HepG2 (cell line): ENCODE data around the gene KIF1C. TPM values are rescaled to one million over a fixed set of nuclear protein-coding genes. Genes with fewer than 3 reads are reported as not detected.

Experiments
- ATAC-seq: fragments of 200-7000 bp; cut with Tn5 transposase; 3 replicates; pipeline ENCODE4 v1.9.1; 2020; ENCODE audit warnings: mild to moderate bottlenecking, moderate library complexity
- BruUV-seq: library from RNA; stranded (reverse); fragments of 400-500 nt; replicated peaks from 2 replicates; lab custom pipeline; 2021; lab: Mats Ljungman, UMichigan
- CTCF ChIA-PET: fragments of 300-600 bp; formaldehyde crosslinking; extraction: SDS; loops from one replicate; lab custom pipeline; 2021; ENCODE audit warnings: low total read pairs, inconsistent platforms, low intra/inter-chr PET ratio; lab: Yijun Ruan, JAX
- POLR2A ChIA-PET: fragments of 350-600 bp; sonication (Branson Sonifier 250); formaldehyde crosslinking; loops from one replicate; lab custom pipeline; 2020; ENCODE audit warnings: antibody characterized with exemption, inconsistent platforms; lab: Yijun Ruan, JAX
- DNase-seq: peaks from one replicate; pipeline ENCODE4 v3.0.0-alpha.2; 2015; ENCODE audit warnings: low spot score
- FAIRE-seq: peaks from 3 replicates; lab custom pipeline; 2011; peaks lifted over from hg19 to GRCh38; lab: Jason Lieb, UNC
- H2AFZ ChIP-seq: one replicate; pipeline ENCODE4 v1.6.1; 2011; ENCODE audit warnings: low read length, inconsistent platforms
- H3K27ac ChIP-seq: fragments of 300-600 bp; 3 replicates; pipeline ENCODE4 v1.8.0; 2011; ENCODE audit warnings: mixed run types, mild to moderate bottlenecking, mixed read lengths, low read length, inconsistent platforms; ENCODE audit not compliant: insufficient read depth; ENCODE audit errors: extremely low read length
- H3K27me3 ChIP-seq, 2 experiments: fragments of 200-600 bp in 1 of 2; 2 replicates in 1 of 2; 3 replicates in 1 of 2; pipeline versions ENCODE4 v1.6.0 to v1.8.0; 2011; ENCODE audit warnings: low read length in 2 of 2, mild to moderate bottlenecking in 2 of 2, moderate library complexity in 2 of 2, inconsistent platforms in 1 of 2; ENCODE audit not compliant: insufficient read depth in 2 of 2, control insufficient read depth in 1 of 2
- H3K36me3 ChIP-seq, 2 experiments: fragments of 200-600 bp in 1 of 2; replicated peaks in 1 of 2; 2 replicates in 1 of 2; 3 replicates in 1 of 2; pipeline versions ENCODE4 v1.5.1 to v1.8.0; 2011; ENCODE audit warnings: low read length in 2 of 2, inconsistent platforms in 1 of 2; ENCODE audit not compliant: insufficient read depth in 2 of 2, control insufficient read depth in 1 of 2
- H3K4me1 ChIP-seq: 2 replicates; pipeline ENCODE4 v1.5.1; 2012; ENCODE audit warnings: low read length, inconsistent platforms; ENCODE audit not compliant: insufficient read depth
- H3K4me2 ChIP-seq: 2 replicates; pipeline ENCODE4 v1.6.0; 2011; ENCODE audit warnings: low read depth, low read length, inconsistent platforms
- H3K4me3 ChIP-seq, 3 experiments: fragments of 200-600 bp in 1 of 3; sonication (generic), shearing (Covaris generic) in 1 of 3; replicated peaks in 1 of 3; 2 replicates each; pipeline ENCODE4 v1.5.1; 2011 to 2016; ENCODE audit warnings: low read length in 3 of 3, inconsistent platforms in 2 of 3, low read depth in 2 of 3, mild to moderate bottlenecking in 2 of 3, control low read depth in 1 of 3, mixed read lengths in 1 of 3; ENCODE audit not compliant: insufficient read depth in 1 of 3
- H3K79me2 ChIP-seq: one replicate; pipeline ENCODE4 v1.6.1; 2011; ENCODE audit warnings: low read length, inconsistent platforms; ENCODE audit not compliant: insufficient read depth
- H3K9ac ChIP-seq: 2 replicates; pipeline ENCODE4 v1.6.0; 2011; ENCODE audit warnings: mild to moderate bottlenecking, low read depth, low read length, inconsistent platforms; ENCODE audit not compliant: insufficient read depth
- H3K9me3 ChIP-seq: 2 replicates; pipeline ENCODE4 v1.5.1; 2012; ENCODE audit warnings: mild to moderate bottlenecking, low read length
- H4K20me1 ChIP-seq: 2 replicates; pipeline ENCODE4 v1.6.0; 2011; ENCODE audit warnings: inconsistent platforms, mild to moderate bottlenecking, low read length, moderate library complexity; ENCODE audit not compliant: insufficient read depth
- FOSL1 ChIP-seq: sonication (generic); formaldehyde crosslinking; IDR thresholded peaks from 2 replicates; pipeline ENCODE4 v1.9.0; 2021; ENCODE audit warnings: missing genetic modification reagents, borderline replicate concordance
- HMG20A ChIP-seq: IDR thresholded peaks from 2 replicates; pipeline ENCODE4 v1.6.1; 2016; ENCODE audit warnings: borderline replicate concordance
- HMG20B ChIP-seq: conservative IDR thresholded peaks from 2 replicates; pipeline ENCODE4 v1.6.1; 2016; ENCODE audit warnings: missing genetic modification reagents, missing compliant biosample characterization
- KDM1A ChIP-seq: IDR thresholded peaks from 2 replicates; pipeline ENCODE4 v1.6.1; 2016; ENCODE audit warnings: missing compliant biosample characterization
- MED8 ChIP-seq: sonication (generic); formaldehyde crosslinking; IDR thresholded peaks from 2 replicates; pipeline ENCODE4 v1.8.1; 2023; ENCODE audit warnings: mild to moderate bottlenecking, missing genetic modification reagents; ENCODE audit not compliant: insufficient replicate concordance
- RARG ChIP-seq: sonication (generic); formaldehyde crosslinking; IDR thresholded peaks from 2 replicates; pipeline ENCODE4 v1.4.0; 2020; ENCODE audit warnings: low read depth, mild to moderate bottlenecking, missing genetic modification reagents
- SMAD3 ChIP-seq: sonication (generic); formaldehyde crosslinking; IDR thresholded peaks from 2 replicates; pipeline ENCODE4 v1.4.0; 2020; ENCODE audit warnings: missing genetic modification reagents
- SMAD9 ChIP-seq: sonication (generic); formaldehyde crosslinking; IDR thresholded peaks from 2 replicates; pipeline ENCODE4 v1.5.1; 2020; ENCODE audit warnings: mild to moderate bottlenecking, missing genetic modification reagents
- YEATS4 ChIP-seq: sonication (generic); formaldehyde crosslinking; IDR thresholded peaks from 2 replicates; pipeline ENCODE4 v1.4.0; 2020; ENCODE audit warnings: missing genetic modification reagents, borderline replicate concordance
- ZNF143 ChIP-seq: sonication (generic); formaldehyde crosslinking; IDR thresholded peaks from 2 replicates; pipeline ENCODE4 v1.4.0; 2020; ENCODE audit warnings: missing genetic modification reagents
- ZNF570 ChIP-seq: sonication (generic); formaldehyde crosslinking; IDR thresholded peaks from 2 replicates; pipeline ENCODE4 v1.4.0; 2020; ENCODE audit warnings: mild to moderate bottlenecking, missing genetic modification reagents, borderline replicate concordance
- ZNF614 ChIP-seq: IDR thresholded peaks from 2 replicates; pipeline ENCODE4 v1.6.1; 2018; ENCODE audit warnings: missing biosample characterization, missing genetic modification reagents, inconsistent platforms, borderline replicate concordance
- ZNF879 ChIP-seq: sonication (generic); formaldehyde crosslinking; IDR thresholded peaks from 2 replicates; pipeline ENCODE4 v1.8.1; 2023; ENCODE audit warnings: missing genetic modification reagents
- whole genome bisulfite sequencing: methylation state at CpG from one replicate; pipeline ENCODE4 v1.1.6; 2017; ENCODE audit warnings: low lambda C conversion rate; 5-methylcytosine and 5-hydroxymethylcytosine counted together
- in situ Hi-C: cut with HindIII; loops from 2 replicates; pipeline ENCODE4 v1.10.0; 2017; ENCODE audit warnings: low pct_unique_long_range_greater_than_20kb; ENCODE audit not compliant: extremely low pct_ligation_motif_present
- intact Hi-C: fragments of 100-400 bp; cut with micrococcal nuclease; formaldehyde crosslinking; loops from one replicate; pipeline ENCODE4 v1.10.0; 2022; ENCODE audit not compliant: unreplicated experiment
- polyA plus RNA-seq, 8 experiments: library from polyadenylated mRNA; depleted of rRNA in 3 of 8; stranded (reverse) in 7 of 8; unstranded in 1 of 8; fragments of >200 nt; fragmentation: Illumina TruSeq in 4 of 8; extraction: Trizol in 4 of 8; gene quantifications; 2 replicates each; pipeline versions ENCODE4 v1.2.1 to v1.2.3, GENCODE V29; 2011 to 2016; ENCODE audit warnings: low read depth in 4 of 8, missing spikeins in 1 of 8, mixed read lengths in 1 of 8; ENCODE audit not compliant: insufficient read depth in 1 of 8
- total RNA-seq, 5 experiments: library from RNA; depleted of rRNA; stranded (reverse); fragments of >200 nt; fragmentation: Illumina TruSeq; extraction: Trizol; gene quantifications; 2 replicates each; pipeline ENCODE4 v1.2.3, GENCODE V29; 2016; ENCODE audit warnings: low read depth in 1 of 5
- TF ChIP-seq, protein P1 (sequence below): sonication (generic); formaldehyde crosslinking; IDR thresholded peaks from 2 replicates; pipeline ENCODE4 v1.8.0; 2022; ENCODE audit warnings: missing genetic modification reagents, low read depth, mild to moderate bottlenecking, borderline replicate concordance

The KIF1C gene
- total and polyA plus RNA-seq, 2 of the 13 experiments (the other 11 are each of a cell fraction or from before 2014, with no cell fraction given): 70.0 to 104 TPM

- FAIRE-seq: no peak
- Histone ChIP-seq H3K9me3 (no peaks in the 10 kb centered on the region), H3K79me2 (no peaks in the 10 kb centered on the region), H3K4me3 (no peak overlapping the region), H3K36me3 (peaks cover 3 to 27% of the 10 kb centered on the region in 2 experiments; a peak in 3 of 5 replicates), H3K4me1 (0 out of 2 replicates have a peak, but pooled peaks cover 4% of the 10 kb centered on the region), H3K27ac (no peak overlapping the region)
- ChIA-PET CTCF (no interaction called here), POLR2A (interaction anchor here (0.9 to 5.8 kb wide), 3 partner anchors 8 to 20 kb away, joined by 3 to 43 read pairs (median 5); partner anchors contain the start of genes ENO3, SLC25A11 and SPAG7)
- in situ Hi-C loops: no loop called here
- ATAC-seq: peak; percentile 18; the same call in 2 of the 3 replicates
- intact Hi-C loops: no loop called here
- no peak for DNase-seq
- TF ChIP-seq ZNF879 (CRISPR knock-in tag): no peak
- TF ChIP-seq, protein P1, sequence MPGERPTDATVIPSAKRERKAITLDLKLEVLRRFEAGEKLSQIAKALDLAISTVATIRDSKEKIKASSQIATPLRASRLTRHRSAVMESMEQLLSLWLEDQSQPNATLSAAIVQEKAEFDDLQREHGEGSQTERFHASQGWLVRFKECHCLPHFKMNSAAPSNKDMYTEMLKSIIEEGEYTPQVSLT: no peak
- no peak for TF ChIP-seq KDM1A
- TF ChIP-seq ZNF143 (CRISPR knock-in tag): no peak
- TF ChIP-seq RARG: no peak
- no peak for TF ChIP-seq SMAD3 (CRISPR knock-in tag)
- TF ChIP-seq YEATS4 (CRISPR knock-in tag): no peak
- TF ChIP-seq ZNF570 (CRISPR knock-in tag): no peak
- no peak for TF ChIP-seq HMG20B
- no peak for TF ChIP-seq FOSL1
- TF ChIP-seq MED8 (CRISPR knock-in tag): no peak
- TF ChIP-seq HMG20A (CRISPR knock-in tag): no peak
- TF ChIP-seq ZNF614: no peak
- TF ChIP-seq SMAD9 (CRISPR knock-in tag): no peak
- TF ChIP-seq, all 625 proteins: peak for 0
- no peaks in the 10 kb centered on the region for H4K20me1 ChIP-seq
- no peak overlapping the region for H2AFZ ChIP-seq
- H3K27me3 ChIP-seq: no peaks in the 10 kb centered on the region
- H3K9ac ChIP-seq: no peak overlapping the region
- WGBS: 94% methylated on average over 18 of the region's 18 CpGs
- no peak overlapping the region for H3K4me2 ChIP-seq
- TSS peak; percentile 60 for BruUV-seq
These were observed 38.3 kb upstream of the KIF1C start for GRCh38 chr17:4959261-4959965.
